Measurements from ENCODE around the gene CLCA2.

Gene CLCA2

GRCh38 chr1:86434059-86434458 lies 10.1 kb downstream of the CLCA2 start:
- no peak for FAIRE-seq

GRCh38 chr1:86435327-86435726 lies 11.4 kb downstream of the CLCA2 start:
- FAIRE-seq: no peak

GRCh38 chr1:86436041-86436440 lies 12.1 kb downstream of the CLCA2 start:
- no peak for FAIRE-seq

GRCh38 chr1:86441581-86441980 lies 17.6 kb downstream of the CLCA2 start:
- no peak for FAIRE-seq

GRCh38 chr1:86441997-86442396 lies 18.0 kb downstream of the CLCA2 start:
- no peak for FAIRE-seq

GRCh38 chr1:86445919-86446318 lies 21.9 kb downstream of the CLCA2 start:
- FAIRE-seq: no peak

GRCh38 chr1:86447198-86447790 lies 23.3 kb downstream of the CLCA2 start:
- no peak for FAIRE-seq

- FAIRE-seq: no peak
These were observed 24.7 kb downstream of the CLCA2 start for GRCh38 chr1:86448670-86449069.

GRCh38 chr1:86449103-86449502 lies 25.1 kb downstream of the CLCA2 start:
- no peak for FAIRE-seq

GRCh38 chr1:86450847-86451246 lies 26.9 kb downstream of the CLCA2 start:
- no peak for FAIRE-seq

GRCh38 chr1:86453664-86454063 lies 29.7 kb downstream of the CLCA2 start:
- no peak for FAIRE-seq

GRCh38 chr1:86455073-86455472 lies 31.1 kb downstream of the CLCA2 start:
- FAIRE-seq: no peak

GRCh38 chr1:86460998-86461397 lies 37.0 kb downstream of the CLCA2 start:
- no peak for FAIRE-seq

GRCh38 chr1:86461482-86461881 lies 37.5 kb downstream of the CLCA2 start:
- FAIRE-seq: no peak

- FAIRE-seq: no peak
These were observed 40.8 kb downstream of the CLCA2 start for GRCh38 chr1:86464819-86465218.

GRCh38 chr1:86466109-86466844 lies 42.3 kb downstream of the CLCA2 start:
- FAIRE-seq: no peak

GRCh38 chr1:86466986-86467385 lies 43.0 kb downstream of the CLCA2 start:
- FAIRE-seq: no peak

GRCh38 chr1:86468501-86468977 lies 44.6 kb downstream of the CLCA2 start, which contains the start of gene CLCA1:
TSS of gene CLCA1 (plus strand) at chr1:86468927. CDS start at chr1:86468972, 45 bp downstream.
- FAIRE-seq: no peak

- FAIRE-seq: no peak
These were observed 46.9 kb downstream of the CLCA2 start for GRCh38 chr1:86470859-86471258.

- no peak for FAIRE-seq
These were observed 47.3 kb downstream of the CLCA2 start for GRCh38 chr1:86471291-86471690.

- FAIRE-seq: no peak
These were observed 48.2 kb downstream of the CLCA2 start for GRCh38 chr1:86472152-86472551.

GRCh38 chr1:86472767-86473166 lies 48.8 kb downstream of the CLCA2 start:
- no peak for FAIRE-seq

GRCh38 chr1:86477256-86477655 lies 53.3 kb downstream of the CLCA2 start:
- no peak for FAIRE-seq

- no peak for FAIRE-seq
These were observed 53.7 kb downstream of the CLCA2 start for GRCh38 chr1:86477682-86478081.

Measured in endometrium (tissue), 2 donors.